ENCODE measurements around the gene SRSF11. TPM values are rescaled to one million over a fixed set of nuclear protein-coding genes. Genes with fewer than 3 reads are reported as not detected.

Gene SRSF11
- total and polyA plus RNA-seq, 2 experiments from 2014 or later = 143 to 228 TPM

- peaks cover 20% of the 10 kb centered on the region for H3K36me3 ChIP-seq
- TF ChIP-seq CTCF (IDR thresholded peaks at IDR 0.05; ENCODE audit: low read depth, low read length) = no peak
- H3K27ac ChIP-seq = no peak overlapping the region
- DNase-seq (ENCODE audit: low read depth in 1 of 2, low spot score in 1 of 2) = no peak
- H3K27me3 ChIP-seq = no peaks in the 10 kb centered on the region
- no peak overlapping the region for H3K4me3 ChIP-seq
- H3K9me3 ChIP-seq (ENCODE audit: low read depth) = no peaks in the 10 kb centered on the region
- H3K4me1 ChIP-seq (ENCODE audit: low read depth) = no peaks in the 10 kb centered on the region
These were observed 43.7 kb downstream of the SRSF11 start for GRCh38 chr1:70264839-70265238.

- Histone ChIP-seq H3K27ac (no peak overlapping the region), H3K9me3 (ENCODE audit: low read depth) (no peaks in the 10 kb centered on the region), H3K4me1 (ENCODE audit: low read depth) (no peaks in the 10 kb centered on the region), H3K36me3 (peaks cover 20% of the 10 kb centered on the region), H3K27me3 (no peaks in the 10 kb centered on the region), H3K4me3 (no peak overlapping the region)
- no peak for TF ChIP-seq CTCF (IDR thresholded peaks at IDR 0.05; ENCODE audit: low read depth, low read length)
- no peak for DNase-seq (ENCODE audit: low read depth in 1 of 2, low spot score in 1 of 2)
These were observed 44.8 kb downstream of the SRSF11 start for GRCh38 chr1:70265946-70266345.

- Histone ChIP-seq H3K4me1 (ENCODE audit: low read depth) (no peaks in the 10 kb centered on the region), H3K36me3 (peaks cover 24% of the 10 kb centered on the region), H3K9me3 (ENCODE audit: low read depth) (no peaks in the 10 kb centered on the region), H3K4me3 (no peak overlapping the region), H3K27me3 (no peaks in the 10 kb centered on the region), H3K27ac (no peak overlapping the region)
- no peak for TF ChIP-seq CTCF (IDR thresholded peaks at IDR 0.05; ENCODE audit: low read depth, low read length)
- no peak for DNase-seq (ENCODE audit: low read depth in 1 of 2, low spot score in 1 of 2)
These were observed 56.7 kb downstream of the SRSF11 start for GRCh38 chr1:70277875-70278274.

- Histone ChIP-seq H3K27ac (no peak overlapping the region), H3K4me1 (ENCODE audit: low read depth) (no peaks in the 10 kb centered on the region), H3K4me3 (no peak overlapping the region), H3K27me3 (no peaks in the 10 kb centered on the region), H3K36me3 (peaks cover 24% of the 10 kb centered on the region), H3K9me3 (ENCODE audit: low read depth) (no peaks in the 10 kb centered on the region)
- no peak for DNase-seq (ENCODE audit: low read depth in 1 of 2, low spot score in 1 of 2)
- TF ChIP-seq CTCF (IDR thresholded peaks at IDR 0.05; ENCODE audit: low read depth, low read length) = no peak
These were observed 57.5 kb downstream of the SRSF11 start for GRCh38 chr1:70278710-70279109.

GRCh38 chr1:70284366-70284765 is 63.2 kb downstream of the SRSF11 start:
- no peaks in the 10 kb centered on the region for H3K27me3 ChIP-seq
- no peaks in the 10 kb centered on the region for H3K9me3 ChIP-seq (ENCODE audit: low read depth)
- H3K4me1 ChIP-seq (ENCODE audit: low read depth) = no peaks in the 10 kb centered on the region
- DNase-seq (ENCODE audit: low read depth in 1 of 2, low spot score in 1 of 2) = no peak
- H3K27ac ChIP-seq = no peak overlapping the region
- no peak overlapping the region for H3K4me3 ChIP-seq
- H3K36me3 ChIP-seq = peaks cover 6% of the 10 kb centered on the region
- no peak for TF ChIP-seq CTCF (IDR thresholded peaks at IDR 0.05; ENCODE audit: low read depth, low read length)

GRCh38 chr1:70286453-70286852 is 65.3 kb downstream of the SRSF11 start:
- H3K4me1 ChIP-seq (ENCODE audit: low read depth) = no peaks in the 10 kb centered on the region
- no peak for TF ChIP-seq CTCF (IDR thresholded peaks at IDR 0.05; ENCODE audit: low read depth, low read length)
- H3K36me3 ChIP-seq = peaks cover 11% of the 10 kb centered on the region
- no peak overlapping the region for H3K4me3 ChIP-seq
- DNase-seq (ENCODE audit: low read depth in 1 of 2, low spot score in 1 of 2) = no peak
- no peak overlapping the region for H3K27ac ChIP-seq
- no peaks in the 10 kb centered on the region for H3K27me3 ChIP-seq
- H3K9me3 ChIP-seq (ENCODE audit: low read depth) = no peaks in the 10 kb centered on the region
